ENCODE data around the gene GSTK1.

The GSTK1 gene

DNA sequence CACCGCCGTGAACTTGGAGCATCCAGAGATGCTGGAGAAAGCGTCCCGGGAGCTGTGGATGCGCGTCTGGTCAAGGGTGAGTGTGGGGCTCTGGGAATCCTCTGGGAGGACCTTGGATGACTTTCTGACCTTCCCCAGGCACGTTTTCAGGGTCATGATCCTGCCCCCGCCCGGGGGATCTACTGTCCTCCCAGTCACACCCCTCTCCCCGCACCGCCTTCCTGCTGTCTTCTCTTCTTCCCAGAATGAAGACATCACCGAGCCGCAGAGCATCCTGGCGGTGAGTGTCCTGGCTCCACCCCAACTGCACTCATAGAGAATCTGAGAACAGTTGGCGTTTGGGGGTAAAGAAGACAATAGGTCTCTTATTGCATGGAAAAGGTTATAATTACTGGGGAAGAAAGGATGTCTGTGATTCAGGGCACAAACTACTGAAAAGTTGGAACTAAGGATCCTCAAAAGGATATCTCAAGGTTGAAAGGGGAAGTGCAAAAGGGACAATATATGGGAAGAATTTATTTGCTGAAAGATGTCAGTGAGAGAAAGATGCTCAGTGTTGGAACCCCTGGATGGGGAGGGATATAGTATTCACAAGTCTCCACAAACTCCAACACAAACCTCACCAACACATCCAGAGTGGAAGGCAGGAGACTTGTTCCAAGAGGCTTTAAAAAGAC is 1.9 kb downstream of the GSTK1 start:
- Mint-ChIP-seq H3K27me3 (ENCODE audit: low read depth) (no peaks in the 10 kb centered on the region), H3K4me1 (peaks cover 17% of the 10 kb centered on the region), H3K9me3 (no peaks in the 10 kb centered on the region), H3K4me3 (peak overlapping the region; percentile 35 to 62 (median 60)), H3K27ac (peak overlapping the region in 1 of 3 experiments; percentile 1), H3K36me3 (ENCODE audit: low read depth) (peaks cover 33% of the 10 kb centered on the region)
- TF ChIP-seq, protein P1, sequence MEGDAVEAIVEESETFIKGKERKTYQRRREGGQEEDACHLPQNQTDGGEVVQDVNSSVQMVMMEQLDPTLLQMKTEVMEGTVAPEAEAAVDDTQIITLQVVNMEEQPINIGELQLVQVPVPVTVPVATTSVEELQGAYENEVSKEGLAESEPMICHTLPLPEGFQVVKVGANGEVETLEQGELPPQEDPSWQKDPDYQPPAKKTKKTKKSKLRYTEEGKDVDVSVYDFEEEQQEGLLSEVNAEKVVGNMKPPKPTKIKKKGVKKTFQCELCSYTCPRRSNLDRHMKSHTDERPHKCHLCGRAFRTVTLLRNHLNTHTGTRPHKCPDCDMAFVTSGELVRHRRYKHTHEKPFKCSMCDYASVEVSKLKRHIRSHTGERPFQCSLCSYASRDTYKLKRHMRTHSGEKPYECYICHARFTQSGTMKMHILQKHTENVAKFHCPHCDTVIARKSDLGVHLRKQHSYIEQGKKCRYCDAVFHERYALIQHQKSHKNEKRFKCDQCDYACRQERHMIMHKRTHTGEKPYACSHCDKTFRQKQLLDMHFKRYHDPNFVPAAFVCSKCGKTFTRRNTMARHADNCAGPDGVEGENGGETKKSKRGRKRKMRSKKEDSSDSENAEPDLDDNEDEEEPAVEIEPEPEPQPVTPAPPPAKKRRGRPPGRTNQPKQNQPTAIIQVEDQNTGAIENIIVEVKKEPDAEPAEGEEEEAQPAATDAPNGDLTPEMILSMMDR (IDR thresholded peaks at IDR 0.05; ENCODE audit: unreplicated experiment in 3 of 3) = no peak

- peaks cover 40% of the 10 kb centered on the region for H3K36me3 Mint-ChIP-seq (ENCODE audit: low read depth)
- H3K4me3 Mint-ChIP-seq = no peak overlapping the region
- peaks cover 10% of the 10 kb centered on the region for H3K4me1 Mint-ChIP-seq
- TF ChIP-seq, protein P1 (IDR thresholded peaks at IDR 0.05; ENCODE audit: unreplicated experiment in 3 of 3) = no peak
- H3K9me3 Mint-ChIP-seq = no peaks in the 10 kb centered on the region
- no peaks in the 10 kb centered on the region for H3K27me3 Mint-ChIP-seq (ENCODE audit: low read depth)
- peak overlapping the region; percentile 38 to 79 (median 76) for H3K27ac Mint-ChIP-seq
Measured at GRCh38 chr7:143269251-143269650, 6.0 kb downstream of the GSTK1 start.

- Mint-ChIP-seq H3K9me3 (no peaks in the 10 kb centered on the region), H3K4me1 (no peaks in the 10 kb centered on the region)
Measured at GRCh38 chr7:143271240-143271639, 8.0 kb downstream of the GSTK1 start.

GRCh38 chr7:143272871-143273270 is 9.6 kb downstream of the GSTK1 start:
- peaks cover 25% of the 10 kb centered on the region for H3K36me3 Mint-ChIP-seq (ENCODE audit: low read depth)
- H3K27me3 Mint-ChIP-seq (ENCODE audit: low read depth) = no peaks in the 10 kb centered on the region
- no peaks in the 10 kb centered on the region for H3K4me1 Mint-ChIP-seq
- H3K4me3 Mint-ChIP-seq = no peak overlapping the region
- no peaks in the 10 kb centered on the region for H3K9me3 Mint-ChIP-seq
- TF ChIP-seq, protein P1 (IDR thresholded peaks at IDR 0.05; ENCODE audit: unreplicated experiment in 3 of 3) = no peak
- H3K27ac Mint-ChIP-seq = no peak overlapping the region

More at GRCh38 chr7:143271240-143271639, 8.0 kb downstream of the GSTK1 start:
- H3K27me3 Mint-ChIP-seq (ENCODE audit: low read depth) = no peaks in the 10 kb centered on the region
- H3K36me3 Mint-ChIP-seq (ENCODE audit: low read depth) = peaks cover 30% of the 10 kb centered on the region
- TF ChIP-seq, protein P1 (IDR thresholded peaks at IDR 0.05; ENCODE audit: unreplicated experiment in 3 of 3) = no peak
- H3K27ac Mint-ChIP-seq = no peak overlapping the region
- no peak overlapping the region for H3K4me3 Mint-ChIP-seq

DNA sequence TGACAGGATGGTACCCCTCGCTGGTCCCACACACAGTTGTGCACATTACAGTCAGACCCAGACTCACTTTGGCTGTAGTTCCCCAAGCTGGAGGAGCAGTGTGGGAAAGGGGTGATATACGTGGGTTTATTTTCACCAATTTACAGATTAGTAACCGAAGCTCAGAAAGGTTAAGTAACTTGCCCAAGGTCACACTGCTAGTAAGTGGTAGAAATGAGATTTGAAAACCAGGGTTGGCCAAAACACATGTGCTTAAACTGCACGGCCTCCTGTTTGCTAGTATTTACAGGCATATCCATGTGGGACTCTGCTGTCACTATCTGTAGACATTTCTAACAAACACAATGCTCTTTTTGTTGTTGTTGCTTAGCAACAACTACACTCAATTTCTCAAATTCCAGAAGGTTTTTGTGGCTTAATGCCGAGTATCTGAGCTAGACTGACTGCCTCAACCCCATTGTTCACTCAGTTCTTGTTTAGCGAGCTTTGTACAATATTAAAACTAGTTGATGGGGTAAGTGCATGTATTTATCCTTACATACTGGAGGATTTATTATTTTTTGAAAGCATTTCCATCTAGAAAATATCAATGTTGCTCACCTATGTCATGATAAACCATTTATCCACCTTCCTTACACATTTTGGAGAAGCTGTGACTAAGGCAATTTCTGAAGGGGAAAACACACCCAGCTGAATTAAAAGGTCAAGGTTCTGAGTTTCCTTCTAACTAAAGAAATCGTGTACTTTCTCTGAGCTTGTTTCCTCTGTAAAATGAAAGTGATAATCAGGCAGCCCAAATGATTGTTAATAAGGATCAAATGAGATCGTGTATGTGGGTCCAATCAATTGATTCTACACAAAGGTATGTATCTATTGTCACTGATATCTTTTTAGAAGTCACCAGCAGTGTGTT is 16.2 kb downstream of the GSTK1 start:
- no peak overlapping the region for H3K4me3 Mint-ChIP-seq
- peaks cover 29% of the 10 kb centered on the region for H3K4me1 Mint-ChIP-seq
- peak overlapping the region in 2 of 3 experiments; percentile 10 to 52 for H3K27ac Mint-ChIP-seq
- no peaks in the 10 kb centered on the region for H3K27me3 Mint-ChIP-seq (ENCODE audit: low read depth)
- TF ChIP-seq, protein P1 (IDR thresholded peaks at IDR 0.05; ENCODE audit: unreplicated experiment in 3 of 3) = no peak
- H3K36me3 Mint-ChIP-seq (ENCODE audit: low read depth) = no peaks in the 10 kb centered on the region
- H3K9me3 Mint-ChIP-seq = no peaks in the 10 kb centered on the region

Data from nephron (organoid).